ENCODE measurements around the gene TIGD4.

The TIGD4 gene

GRCh38 chr4:152779513-152780266, at the start of gene TIGD4, which contains the start of gene ARFIP1:
Gene TIGD4 (minus strand): TSS chr4:152779730. CDS start chr4:152771004, 8,726 bp downstream.
Gene ARFIP1 (plus strand): TSS chr4:152779954. CDS start chr4:152829634, 49,680 bp downstream.
- peak; percentile 90 for DNase-seq (ENCODE audit: low read depth)

- no peak for DNase-seq (ENCODE audit: low read depth)
Observed at GRCh38 chr4:152828122-152828521, 48.6 kb upstream of the TIGD4 start.

GRCh38 chr4:152825336-152825735, 45.8 kb upstream of the TIGD4 start:
- DNase-seq (ENCODE audit: low read depth), result no peak

GRCh38 chr4:152824561-152824960, 45.0 kb upstream of the TIGD4 start:
- DNase-seq (ENCODE audit: low read depth), result no peak

- DNase-seq (ENCODE audit: low read depth), result no peak
Observed at GRCh38 chr4:152822323-152822722, 42.8 kb upstream of the TIGD4 start.

GRCh38 chr4:152820073-152820472, 40.5 kb upstream of the TIGD4 start:
- no peak for DNase-seq (ENCODE audit: low read depth)

- DNase-seq (ENCODE audit: low read depth), result no peak
Observed at GRCh38 chr4:152819026-152819645, 39.6 kb upstream of the TIGD4 start.

GRCh38 chr4:152817331-152817730, 37.8 kb upstream of the TIGD4 start:
- no peak for DNase-seq (ENCODE audit: low read depth)

- no peak for DNase-seq (ENCODE audit: low read depth)
Observed at GRCh38 chr4:152815078-152815477, 35.5 kb upstream of the TIGD4 start.

GRCh38 chr4:152810715-152811287, 31.3 kb upstream of the TIGD4 start:
- no peak for DNase-seq (ENCODE audit: low read depth)

GRCh38 chr4:152808670-152809069, 29.1 kb upstream of the TIGD4 start:
- no peak for DNase-seq (ENCODE audit: low read depth)

GRCh38 chr4:152807294-152807829, 27.8 kb upstream of the TIGD4 start:
- DNase-seq (ENCODE audit: low read depth), result no peak

GRCh38 chr4:152806501-152807125, 27.1 kb upstream of the TIGD4 start:
- DNase-seq (ENCODE audit: low read depth), result no peak

GRCh38 chr4:152805818-152806217, 26.3 kb upstream of the TIGD4 start:
- DNase-seq (ENCODE audit: low read depth), result no peak

GRCh38 chr4:152805071-152805650, 25.6 kb upstream of the TIGD4 start:
- no peak for DNase-seq (ENCODE audit: low read depth)

- no peak for DNase-seq (ENCODE audit: low read depth)
Observed at GRCh38 chr4:152803541-152803940, 24.0 kb upstream of the TIGD4 start.

GRCh38 chr4:152795891-152796290, 16.4 kb upstream of the TIGD4 start:
- DNase-seq (ENCODE audit: low read depth), result no peak

- no peak for DNase-seq (ENCODE audit: low read depth)
Observed at GRCh38 chr4:152786627-152787026, 7.1 kb upstream of the TIGD4 start.

- DNase-seq (ENCODE audit: low read depth), result no peak
Observed at GRCh38 chr4:152785639-152786615, 6.4 kb upstream of the TIGD4 start.

GRCh38 chr4:152784490-152785350, 5.2 kb upstream of the TIGD4 start:
- no peak for DNase-seq (ENCODE audit: low read depth)
